Activated CD8-positive, alpha-beta T cell treated with anti-CD3 and anti-CD28 coated beads for 36 hours (primary cell): Measurements from ENCODE around the gene DIAPH2. TPM values are rescaled to one million over a fixed set of nuclear protein-coding genes. Genes with fewer than 3 reads are reported as not detected.

Source experiments
- ATAC-seq: fragments of 200-7000 bp; cut with Tn5 transposase; one replicate; pipeline ENCODE4 v1.10.0; 2021; ENCODE audit warnings: mild to moderate bottlenecking, moderate library complexity
- CTCF ChIA-PET: fragments of 350-600 bp; sonication (Branson Sonifier 250); formaldehyde crosslinking; loops from one replicate; lab custom pipeline; 2021; ENCODE audit warnings: antibody characterized with exemption; lab: Charles Lee
- POLR2A ChIA-PET: fragments of 350-600 bp; sonication (Branson Sonifier 250); formaldehyde crosslinking; loops from one replicate; lab custom pipeline; 2021; ENCODE audit warnings: antibody characterized with exemption; lab: Charles Lee
- DNase-seq: peaks from one replicate; pipeline ENCODE4 v3.0.0-alpha.2; 2020
- H3K27ac Mint-ChIP-seq: one replicate; pipeline ENCODE4 v1.8.0; 2021; ENCODE audit warnings: mild to moderate bottlenecking, mixed read lengths
- H3K27me3 Mint-ChIP-seq: one replicate; pipeline ENCODE4 v1.8.0; 2021; ENCODE audit warnings: mixed read lengths
- H3K36me3 Mint-ChIP-seq: one replicate; pipeline ENCODE4 v1.8.0; 2021; ENCODE audit warnings: low read depth, mixed read lengths
- H3K4me1 Mint-ChIP-seq: one replicate; pipeline ENCODE4 v1.8.0; 2021; ENCODE audit warnings: low read depth, mixed read lengths
- H3K4me3 Mint-ChIP-seq: one replicate; pipeline ENCODE4 v1.8.0; 2021; ENCODE audit warnings: mild to moderate bottlenecking, moderate library complexity, mixed read lengths
- H3K9me3 Mint-ChIP-seq: one replicate; pipeline ENCODE4 v1.8.0; 2021; ENCODE audit warnings: mixed read lengths
- intact Hi-C: fragments of 100-400 bp; cut with micrococcal nuclease; formaldehyde crosslinking; loops from one replicate; pipeline ENCODE4 v1.10.0; 2022
- total RNA-seq, 2 experiments: library from RNA; stranded (reverse); gene quantifications; one replicate each; pipeline ENCODE4 v1.2.3, GENCODE V29; 2021
- TF ChIP-seq, protein P1 (sequence below): fragments of 200-600 bp; IDR thresholded peaks from one replicate; pipeline ENCODE4 v1.8.0; 2022; ENCODE audit warnings: antibody characterized with exemption, mild to moderate bottlenecking

The DIAPH2 gene
- total RNA-seq, 2 experiments from 2014 or later = 8.1 to 8.5 TPM

DNA sequence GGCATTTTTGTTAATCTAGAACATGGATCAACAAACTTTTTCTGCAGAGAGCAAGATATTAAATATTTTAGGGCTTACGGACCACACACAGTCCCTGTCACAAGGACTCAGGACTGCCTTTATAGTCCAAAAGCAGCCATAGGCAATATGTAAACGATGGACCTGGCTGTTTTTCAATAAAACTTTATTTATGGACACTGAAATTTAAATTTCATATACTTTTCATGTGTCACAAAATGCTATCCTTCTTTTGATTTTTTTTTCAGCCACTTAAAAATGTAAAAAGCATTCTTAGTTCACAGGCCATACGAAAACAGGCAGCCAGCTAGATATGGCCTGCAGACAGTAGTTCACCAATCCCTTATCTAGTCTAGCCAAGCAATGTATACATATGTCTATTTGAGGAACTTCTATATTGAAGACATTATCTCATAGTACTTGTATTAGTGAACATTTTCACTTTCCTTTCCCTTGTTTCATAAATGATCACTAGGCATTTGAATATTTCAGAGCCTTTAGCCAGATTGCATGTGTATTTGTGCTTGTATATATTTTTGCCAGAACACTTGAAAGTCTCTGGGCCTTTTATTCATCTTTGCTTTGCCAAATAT, 549.9 kb downstream of the DIAPH2 start:
- ChIA-PET POLR2A (no interaction called here), CTCF (no interaction called here)
- Mint-ChIP-seq H3K36me3 (no peaks in the 10 kb centered on the region), H3K9me3 (no peaks in the 10 kb centered on the region), H3K4me3 (no peak overlapping the region), H3K4me1 (no peaks in the 10 kb centered on the region), H3K27me3 (no peaks in the 10 kb centered on the region), H3K27ac (no peak overlapping the region)
- no peak for DNase-seq
- intact Hi-C loops = no loop called here
- TF ChIP-seq, protein P1, sequence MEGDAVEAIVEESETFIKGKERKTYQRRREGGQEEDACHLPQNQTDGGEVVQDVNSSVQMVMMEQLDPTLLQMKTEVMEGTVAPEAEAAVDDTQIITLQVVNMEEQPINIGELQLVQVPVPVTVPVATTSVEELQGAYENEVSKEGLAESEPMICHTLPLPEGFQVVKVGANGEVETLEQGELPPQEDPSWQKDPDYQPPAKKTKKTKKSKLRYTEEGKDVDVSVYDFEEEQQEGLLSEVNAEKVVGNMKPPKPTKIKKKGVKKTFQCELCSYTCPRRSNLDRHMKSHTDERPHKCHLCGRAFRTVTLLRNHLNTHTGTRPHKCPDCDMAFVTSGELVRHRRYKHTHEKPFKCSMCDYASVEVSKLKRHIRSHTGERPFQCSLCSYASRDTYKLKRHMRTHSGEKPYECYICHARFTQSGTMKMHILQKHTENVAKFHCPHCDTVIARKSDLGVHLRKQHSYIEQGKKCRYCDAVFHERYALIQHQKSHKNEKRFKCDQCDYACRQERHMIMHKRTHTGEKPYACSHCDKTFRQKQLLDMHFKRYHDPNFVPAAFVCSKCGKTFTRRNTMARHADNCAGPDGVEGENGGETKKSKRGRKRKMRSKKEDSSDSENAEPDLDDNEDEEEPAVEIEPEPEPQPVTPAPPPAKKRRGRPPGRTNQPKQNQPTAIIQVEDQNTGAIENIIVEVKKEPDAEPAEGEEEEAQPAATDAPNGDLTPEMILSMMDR = no peak
- no peak for ATAC-seq

DNA sequence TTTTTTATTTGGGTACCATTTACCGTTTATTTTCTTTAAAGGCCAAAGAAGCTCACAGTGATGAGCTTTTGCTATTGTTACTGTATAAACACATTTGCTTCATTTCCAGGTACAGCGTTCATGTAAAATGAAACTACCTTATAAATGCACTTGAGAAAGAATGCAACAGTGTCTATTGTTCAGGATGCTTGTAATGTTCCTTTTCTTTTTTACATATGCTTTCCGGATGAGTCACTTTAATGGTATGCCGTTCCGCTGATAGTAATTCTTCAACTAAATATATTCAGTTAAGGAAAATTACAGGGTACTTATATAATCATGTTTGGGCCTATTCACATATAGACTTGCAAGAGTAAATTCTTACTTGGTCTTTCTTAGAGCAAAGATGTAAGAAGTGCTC, 554.0 kb downstream of the DIAPH2 start:
- no peaks in the 10 kb centered on the region for H3K4me1 Mint-ChIP-seq
- POLR2A ChIA-PET = no interaction called here
- no peak overlapping the region for H3K4me3 Mint-ChIP-seq
- H3K36me3 Mint-ChIP-seq = no peaks in the 10 kb centered on the region
- ATAC-seq = no peak
- DNase-seq = no peak
- CTCF ChIA-PET = no interaction called here
- TF ChIP-seq, protein P1 = no peak
- H3K9me3 Mint-ChIP-seq = no peaks in the 10 kb centered on the region
- intact Hi-C loops = no loop called here
- no peaks in the 10 kb centered on the region for H3K27me3 Mint-ChIP-seq
- no peak overlapping the region for H3K27ac Mint-ChIP-seq

DNA sequence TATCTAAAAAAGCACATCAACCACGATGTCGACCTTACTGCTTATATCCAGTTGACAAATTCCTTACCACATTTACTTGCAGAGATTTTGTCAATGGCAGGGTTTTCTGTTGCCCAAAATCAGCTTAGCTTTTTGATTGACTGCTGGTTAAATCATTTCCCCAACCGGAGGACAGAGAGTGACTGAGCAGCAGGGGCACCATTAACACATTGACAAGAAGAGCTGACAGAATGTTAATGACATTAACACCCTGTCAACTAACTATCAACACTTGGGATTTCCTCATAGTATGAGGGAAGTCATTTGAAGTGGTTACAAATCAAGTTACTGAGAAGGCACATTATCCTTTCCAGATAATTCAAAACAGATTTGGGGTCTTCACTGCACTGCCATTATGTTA, 567.5 kb downstream of the DIAPH2 start:
- POLR2A ChIA-PET = no interaction called here
- CTCF ChIA-PET = no interaction called here
- no peak for ATAC-seq
- no peak overlapping the region for H3K4me3 Mint-ChIP-seq
- intact Hi-C loops = no loop called here
- no peak overlapping the region for H3K27ac Mint-ChIP-seq
- H3K36me3 Mint-ChIP-seq = peaks cover 2% of the 10 kb centered on the region
- H3K9me3 Mint-ChIP-seq = no peaks in the 10 kb centered on the region
- TF ChIP-seq, protein P1 = no peak
- DNase-seq = no peak
- no peaks in the 10 kb centered on the region for H3K4me1 Mint-ChIP-seq
- H3K27me3 Mint-ChIP-seq = no peaks in the 10 kb centered on the region

DNA sequence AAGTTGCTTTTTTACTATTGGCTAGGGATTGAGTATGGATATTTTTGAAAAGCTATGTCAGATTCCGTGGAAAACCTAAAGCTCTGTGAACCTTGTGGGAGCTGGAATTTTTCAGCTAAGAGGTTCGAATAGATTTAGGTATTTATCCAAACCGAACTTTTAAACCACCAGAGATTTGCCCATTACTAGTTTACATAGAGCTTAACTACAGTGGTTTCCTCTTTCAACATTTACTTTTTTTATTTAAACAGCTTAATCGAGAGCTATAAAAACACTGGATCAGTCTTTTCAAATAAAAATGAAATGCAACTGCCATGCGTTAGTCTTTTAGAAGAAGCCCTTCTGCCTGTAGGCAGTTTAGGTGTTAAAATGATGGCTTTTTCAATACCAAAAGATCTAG, 576.0 kb downstream of the DIAPH2 start:
- no peak overlapping the region for H3K27ac Mint-ChIP-seq
- no peaks in the 10 kb centered on the region for H3K4me1 Mint-ChIP-seq
- ChIA-PET POLR2A (no interaction called here), CTCF (no interaction called here)
- H3K4me3 Mint-ChIP-seq = no peak overlapping the region
- DNase-seq (no peak), ATAC-seq (no peak)
- TF ChIP-seq, protein P1 = no peak
- no peaks in the 10 kb centered on the region for H3K27me3 Mint-ChIP-seq
- no peaks in the 10 kb centered on the region for H3K9me3 Mint-ChIP-seq
- intact Hi-C loops = no loop called here
- H3K36me3 Mint-ChIP-seq = peaks cover 2% of the 10 kb centered on the region

DNA sequence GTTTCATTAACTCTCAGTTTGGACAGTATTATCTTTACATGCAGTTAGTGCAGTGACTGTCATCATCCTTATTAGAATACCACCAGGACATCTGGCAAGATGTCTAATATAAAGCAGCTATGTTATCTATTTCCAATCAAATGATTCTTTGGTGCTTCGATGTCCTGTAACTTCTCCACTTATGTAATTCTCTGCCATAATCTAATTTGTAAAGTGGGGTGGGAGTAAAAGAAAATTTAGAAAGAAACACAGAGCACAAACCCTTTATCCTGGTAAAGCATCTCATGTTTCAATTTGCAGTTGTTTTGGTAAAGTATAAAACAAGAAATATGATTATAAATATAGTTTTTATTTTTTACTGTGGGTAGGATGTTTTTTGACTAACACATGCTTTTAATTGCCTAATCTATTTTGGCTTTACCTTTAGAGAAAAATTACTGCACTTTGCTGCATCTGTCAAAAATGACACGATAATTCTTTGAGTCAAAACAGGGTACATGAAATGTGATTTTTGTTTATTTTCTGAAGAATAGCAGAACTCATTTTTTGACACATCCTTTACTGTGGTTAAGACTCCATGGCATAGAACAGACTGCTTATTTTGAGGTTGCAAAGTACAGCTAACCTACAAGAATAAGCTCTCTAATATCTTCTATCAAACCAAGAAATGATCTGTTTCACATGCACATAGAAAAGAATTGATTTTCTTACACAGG, 581.9 kb downstream of the DIAPH2 start:
- DNase-seq (no peak), ATAC-seq (no peak)
- H3K27ac Mint-ChIP-seq = no peak overlapping the region
- intact Hi-C loops = no loop called here
- no peaks in the 10 kb centered on the region for H3K27me3 Mint-ChIP-seq
- ChIA-PET POLR2A (no interaction called here), CTCF (no interaction called here)
- H3K4me3 Mint-ChIP-seq = no peak overlapping the region
- no peaks in the 10 kb centered on the region for H3K36me3 Mint-ChIP-seq
- H3K4me1 Mint-ChIP-seq = no peaks in the 10 kb centered on the region
- no peaks in the 10 kb centered on the region for H3K9me3 Mint-ChIP-seq
- TF ChIP-seq, protein P1 = no peak
